Fibroblast of skin of scalp (primary cell): ENCODE measurements around the gene CHTOP.
"Not testable (repeated sequence)": the region's sequence is repeated elsewhere in the genome, so short reads cannot be mapped to it uniquely, and the experiment has no call there.

Source experiments
- DNase-seq: peaks from one replicate; pipeline ENCODE4 v3.0.0-alpha.2; 2013

The CHTOP gene

GRCh38 chr1:153663211-153663610 is 29.3 kb downstream of the CHTOP start:
- DNase-seq = no peak

GRCh38 chr1:153667439-153667838 is 33.6 kb downstream of the CHTOP start:
- no peak for DNase-seq

- not testable (repeated sequence) for DNase-seq
These were observed 34.8 kb downstream of the CHTOP start for GRCh38 chr1:153668672-153669071.

- DNase-seq = no peak
These were observed 35.7 kb downstream of the CHTOP start for GRCh38 chr1:153669606-153670005.

- DNase-seq = no peak
These were observed 36.5 kb downstream of the CHTOP start for GRCh38 chr1:153670257-153670858.

- peak; percentile 100 for DNase-seq
These were observed 37.2 kb downstream of the CHTOP start, which contains the start of gene ILF2 for GRCh38 chr1:153670859-153671627. Gene ILF2 (minus strand): TSS chr1:153670993. CDS start chr1:153670922, 71 bp downstream.

- DNase-seq = not testable (repeated sequence)
These were observed 37.9 kb downstream of the CHTOP start for GRCh38 chr1:153671628-153672353.

- DNase-seq = no peak
These were observed 39.6 kb downstream of the CHTOP start for GRCh38 chr1:153673511-153673910.

GRCh38 chr1:153677718-153678518 is 44.1 kb downstream of the CHTOP start:
- no peak for DNase-seq

- peak; percentile 25 for DNase-seq
These were observed 44.9 kb downstream of the CHTOP start, which contains the start of gene NPR1 for GRCh38 chr1:153678519-153679336. Gene NPR1 (plus strand): TSS chr1:153678688. CDS start chr1:153679109, 421 bp downstream.

- DNase-seq = no peak
These were observed 45.7 kb downstream of the CHTOP start for GRCh38 chr1:153679337-153680119.

GRCh38 chr1:153680120-153680403 is 46.2 kb downstream of the CHTOP start:
- DNase-seq = no peak

- no peak for DNase-seq
These were observed 48.9 kb downstream of the CHTOP start for GRCh38 chr1:153682730-153683129.

- DNase-seq = no peak
These were observed 50.0 kb downstream of the CHTOP start for GRCh38 chr1:153683854-153684253.

- DNase-seq = no peak
These were observed 51.0 kb downstream of the CHTOP start for GRCh38 chr1:153684892-153685291.

- DNase-seq = no peak
These were observed 51.9 kb downstream of the CHTOP start for GRCh38 chr1:153685544-153686340.

- no peak for DNase-seq
These were observed 53.7 kb downstream of the CHTOP start for GRCh38 chr1:153687346-153688125.

GRCh38 chr1:153688276-153688675 is 54.4 kb downstream of the CHTOP start:
- no peak for DNase-seq

GRCh38 chr1:153688736-153689328 is 55.0 kb downstream of the CHTOP start:
- DNase-seq = no peak
